ENCODE measurements around the gene DHX57.
"Not testable (repeated sequence)": the region's sequence is repeated elsewhere in the genome, so short reads cannot be mapped to it uniquely, and the experiment has no call there.

The DHX57 gene

DNA sequence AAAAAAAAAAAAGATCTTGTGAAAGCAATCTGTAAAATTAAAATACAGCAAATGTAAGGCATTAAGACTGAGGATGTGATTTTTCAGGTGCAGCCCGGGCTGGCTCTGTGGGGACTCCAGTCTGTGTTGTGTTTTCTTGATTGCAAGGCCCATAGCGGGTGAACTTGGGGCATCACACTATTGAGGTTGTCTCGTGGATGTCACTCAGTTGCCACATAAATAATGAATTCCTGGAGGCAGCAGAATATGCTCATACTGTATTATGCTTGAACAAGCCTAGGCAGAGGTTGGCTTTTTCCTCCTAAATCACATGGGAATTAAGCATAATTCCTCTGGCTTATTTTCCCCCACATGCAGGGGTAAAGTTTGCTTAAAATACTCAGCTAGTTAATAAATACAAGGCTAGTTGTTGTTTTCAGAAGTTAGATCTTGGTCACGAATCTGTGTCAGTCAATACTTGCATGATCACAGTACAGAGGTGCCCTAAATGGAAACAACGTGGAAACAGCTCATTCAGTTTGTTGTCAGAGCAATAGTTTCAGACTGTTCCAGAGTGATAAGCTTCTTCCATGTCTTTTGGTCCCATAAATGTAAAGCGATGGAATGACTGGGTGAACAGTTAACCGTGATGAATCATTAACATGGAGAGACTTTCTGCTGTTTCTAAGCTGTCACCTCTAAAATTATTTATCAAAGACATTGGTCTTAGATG lies 81.3 kb downstream of the DHX57 start:
- Histone ChIP-seq H3F3A (ENCODE audit: insufficient read depth, low read length) (no peaks in the 10 kb centered on the region), H3K4me3 (ENCODE audit: low read depth, low read length, poor library complexity, severe bottlenecking) (no peak overlapping the region), H4K20me1 (ENCODE audit: insufficient read depth, low read length) (no peaks in the 10 kb centered on the region), H3K9me3 (ENCODE audit: low read length) (no peaks in the 10 kb centered on the region), H3K79me2 (ENCODE audit: insufficient read depth, low read length) (no peaks in the 10 kb centered on the region), H3K27me3 (ENCODE audit: insufficient read depth, low read length) (no peaks in the 10 kb centered on the region), H3K36me3 (ENCODE audit: insufficient read depth, low read length) (no peaks in the 10 kb centered on the region; the same call in 1 of the 2 replicates), H3K9ac (ENCODE audit: low read length) (no peak overlapping the region), H3K9me2 (ENCODE audit: low read depth, low read length) (no peaks in the 10 kb centered on the region), H3K27ac (ENCODE audit: low read depth, low read length, poor library complexity, severe bottlenecking) (no peak overlapping the region), H2AFZ (ENCODE audit: low read length) (no peak overlapping the region), H3K4me1 (ENCODE audit: insufficient read depth, low read length, severe bottlenecking) (no peaks in the 10 kb centered on the region), H3K4me2 (ENCODE audit: low read length) (no peak overlapping the region)
- no peak for TF ChIP-seq EZH2 (IDR thresholded peaks at IDR 0.05; ENCODE audit: borderline replicate concordance, low read length)
- TF ChIP-seq, protein P1, sequence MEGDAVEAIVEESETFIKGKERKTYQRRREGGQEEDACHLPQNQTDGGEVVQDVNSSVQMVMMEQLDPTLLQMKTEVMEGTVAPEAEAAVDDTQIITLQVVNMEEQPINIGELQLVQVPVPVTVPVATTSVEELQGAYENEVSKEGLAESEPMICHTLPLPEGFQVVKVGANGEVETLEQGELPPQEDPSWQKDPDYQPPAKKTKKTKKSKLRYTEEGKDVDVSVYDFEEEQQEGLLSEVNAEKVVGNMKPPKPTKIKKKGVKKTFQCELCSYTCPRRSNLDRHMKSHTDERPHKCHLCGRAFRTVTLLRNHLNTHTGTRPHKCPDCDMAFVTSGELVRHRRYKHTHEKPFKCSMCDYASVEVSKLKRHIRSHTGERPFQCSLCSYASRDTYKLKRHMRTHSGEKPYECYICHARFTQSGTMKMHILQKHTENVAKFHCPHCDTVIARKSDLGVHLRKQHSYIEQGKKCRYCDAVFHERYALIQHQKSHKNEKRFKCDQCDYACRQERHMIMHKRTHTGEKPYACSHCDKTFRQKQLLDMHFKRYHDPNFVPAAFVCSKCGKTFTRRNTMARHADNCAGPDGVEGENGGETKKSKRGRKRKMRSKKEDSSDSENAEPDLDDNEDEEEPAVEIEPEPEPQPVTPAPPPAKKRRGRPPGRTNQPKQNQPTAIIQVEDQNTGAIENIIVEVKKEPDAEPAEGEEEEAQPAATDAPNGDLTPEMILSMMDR (IDR thresholded peaks at IDR 0.05; ENCODE audit: low read length): no peak

DNA sequence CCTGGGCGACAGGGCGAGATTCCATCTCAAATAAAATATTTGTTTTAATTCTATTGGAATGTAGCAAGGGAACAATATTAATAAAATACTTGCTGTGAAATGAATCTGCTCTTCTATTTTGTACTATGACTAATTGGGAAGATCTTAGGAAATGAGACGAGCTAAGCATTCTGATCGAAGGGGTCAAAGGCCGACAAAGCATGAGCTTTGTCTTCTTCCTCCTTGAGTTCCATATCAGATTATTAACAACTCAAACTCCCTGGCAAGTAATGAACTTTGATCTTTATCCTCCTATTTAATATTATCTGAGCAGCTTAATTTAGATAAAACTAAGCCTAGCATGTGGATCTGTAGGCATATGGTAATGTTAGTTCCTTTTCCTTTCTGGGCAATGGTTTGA lies 82.2 kb downstream of the DHX57 start:
- Histone ChIP-seq H3K4me3 (ENCODE audit: low read depth, low read length, poor library complexity, severe bottlenecking) (no peak overlapping the region), H2AFZ (ENCODE audit: low read length) (no peak overlapping the region), H3K27me3 (ENCODE audit: insufficient read depth, low read length) (no peaks in the 10 kb centered on the region), H3K27ac (ENCODE audit: low read depth, low read length, poor library complexity, severe bottlenecking) (no peak overlapping the region), H3K79me2 (ENCODE audit: insufficient read depth, low read length) (no peaks in the 10 kb centered on the region), H3K4me2 (ENCODE audit: low read length) (no peak overlapping the region), H3K9me3 (ENCODE audit: low read length) (no peaks in the 10 kb centered on the region), H3F3A (ENCODE audit: insufficient read depth, low read length) (no peaks in the 10 kb centered on the region), H3K9me2 (ENCODE audit: low read depth, low read length) (no peaks in the 10 kb centered on the region), H3K36me3 (ENCODE audit: insufficient read depth, low read length) (no peaks in the 10 kb centered on the region; the same call in 1 of the 2 replicates), H3K9ac (ENCODE audit: low read length) (no peak overlapping the region), H4K20me1 (ENCODE audit: insufficient read depth, low read length) (no peaks in the 10 kb centered on the region), H3K4me1 (ENCODE audit: insufficient read depth, low read length, severe bottlenecking) (no peaks in the 10 kb centered on the region)
- TF ChIP-seq, protein P1 (IDR thresholded peaks at IDR 0.05; ENCODE audit: low read length): no peak
- TF ChIP-seq EZH2 (IDR thresholded peaks at IDR 0.05; ENCODE audit: borderline replicate concordance, low read length): no peak

DNA sequence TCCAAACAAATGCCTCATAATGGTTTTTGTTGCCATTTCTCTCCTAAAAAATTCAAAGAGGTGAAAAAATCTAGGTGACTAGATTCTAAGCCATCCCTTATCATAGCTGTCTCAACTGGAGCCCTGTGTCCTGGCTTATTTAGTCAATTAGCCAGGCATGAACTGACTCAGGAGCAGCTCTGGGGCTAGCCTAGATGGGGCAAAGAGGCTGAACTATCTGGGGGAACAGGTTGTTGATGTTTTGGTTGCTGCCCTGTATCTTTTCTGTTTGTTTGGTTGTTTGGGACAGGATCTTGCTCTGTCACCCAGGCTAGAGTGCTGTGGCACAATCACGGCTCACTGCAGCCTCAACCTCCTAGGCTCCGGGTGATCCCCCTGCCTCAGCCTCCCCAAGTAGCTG lies 83.0 kb downstream of the DHX57 start:
- Histone ChIP-seq H3K4me2 (ENCODE audit: low read length) (no peak overlapping the region), H2AFZ (ENCODE audit: low read length) (no peak overlapping the region), H3K9me3 (ENCODE audit: low read length) (no peaks in the 10 kb centered on the region), H3K36me3 (ENCODE audit: insufficient read depth, low read length) (no peaks in the 10 kb centered on the region), H3K27me3 (ENCODE audit: insufficient read depth, low read length) (no peaks in the 10 kb centered on the region), H3K9ac (ENCODE audit: low read length) (no peak overlapping the region), H3K9me2 (ENCODE audit: low read depth, low read length) (no peaks in the 10 kb centered on the region), H4K20me1 (ENCODE audit: insufficient read depth, low read length) (no peaks in the 10 kb centered on the region), H3F3A (ENCODE audit: insufficient read depth, low read length) (no peaks in the 10 kb centered on the region), H3K4me1 (ENCODE audit: insufficient read depth, low read length, severe bottlenecking) (no peaks in the 10 kb centered on the region), H3K4me3 (ENCODE audit: low read depth, low read length, poor library complexity, severe bottlenecking) (no peak overlapping the region), H3K79me2 (ENCODE audit: insufficient read depth, low read length) (no peaks in the 10 kb centered on the region), H3K27ac (ENCODE audit: low read depth, low read length, poor library complexity, severe bottlenecking) (no peak overlapping the region)
- no peak for TF ChIP-seq EZH2 (IDR thresholded peaks at IDR 0.05; ENCODE audit: borderline replicate concordance, low read length)
- TF ChIP-seq, protein P1 (IDR thresholded peaks at IDR 0.05; ENCODE audit: low read length): no peak

DNA sequence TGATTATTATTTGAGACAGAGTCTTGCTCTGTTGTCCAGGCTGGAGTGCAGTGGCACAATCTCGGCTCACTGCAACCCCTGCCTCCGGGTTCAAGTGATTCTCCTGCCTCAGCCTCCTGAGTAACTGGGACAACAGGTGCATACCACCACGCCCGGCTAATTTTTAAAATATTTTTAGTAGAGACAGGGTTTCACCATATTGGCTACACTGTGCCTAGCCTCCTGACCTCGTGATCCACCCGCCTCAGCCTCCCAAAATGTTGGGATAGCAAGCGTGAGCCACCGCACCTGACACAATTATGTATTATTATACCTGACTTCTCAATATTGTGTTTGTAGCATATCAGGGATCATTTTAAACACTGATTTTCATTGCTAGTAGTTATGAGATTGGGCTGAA lies 83.4 kb downstream of the DHX57 start:
- not testable (repeated sequence) for H3K4me3 ChIP-seq (ENCODE audit: low read depth, low read length, poor library complexity, severe bottlenecking); H3K9me3 ChIP-seq (ENCODE audit: low read length); H3K79me2 ChIP-seq (ENCODE audit: insufficient read depth, low read length); H3F3A ChIP-seq (ENCODE audit: insufficient read depth, low read length); H3K27ac ChIP-seq (ENCODE audit: low read depth, low read length, poor library complexity, severe bottlenecking); H3K4me2 ChIP-seq (ENCODE audit: low read length); H4K20me1 ChIP-seq (ENCODE audit: insufficient read depth, low read length); H3K9me2 ChIP-seq (ENCODE audit: low read depth, low read length); H2AFZ ChIP-seq (ENCODE audit: low read length); H3K4me1 ChIP-seq (ENCODE audit: insufficient read depth, low read length, severe bottlenecking); H3K36me3 ChIP-seq (ENCODE audit: insufficient read depth, low read length); H3K9ac ChIP-seq (ENCODE audit: low read length); H3K27me3 ChIP-seq (ENCODE audit: insufficient read depth, low read length)

Data from OCI-LY1 (cell line).